GM12872 (cell line): Measurements from ENCODE around the gene ST6GALNAC1.

ENCODE experiments used
- CTCF ChIP-seq: IDR thresholded peaks from 3 replicates; pipeline ENCODE4 v1.5.1; 2011; ENCODE audit warnings: low read depth, mild to moderate bottlenecking, low read length, moderate library complexity; ENCODE audit not compliant: insufficient read depth

The ST6GALNAC1 gene

GRCh38 chr17:76627510-76627909 is 16.0 kb downstream of the ST6GALNAC1 start:
- TF ChIP-seq CTCF = no peak

- no peak for TF ChIP-seq CTCF
Measured at GRCh38 chr17:76626442-76626841, 17.1 kb downstream of the ST6GALNAC1 start.

- no peak for TF ChIP-seq CTCF
Measured at GRCh38 chr17:76625496-76625895, 18.1 kb downstream of the ST6GALNAC1 start.

GRCh38 chr17:76623271-76624146 is 20.0 kb downstream of the ST6GALNAC1 start:
- peak; percentile 96 for TF ChIP-seq CTCF

GRCh38 chr17:76617838-76618237 is 25.7 kb downstream of the ST6GALNAC1 start:
- TF ChIP-seq CTCF = no peak

- no peak for TF ChIP-seq CTCF
Measured at GRCh38 chr17:76614912-76615617, 28.5 kb downstream of the ST6GALNAC1 start.

GRCh38 chr17:76612977-76613851 is 30.3 kb downstream of the ST6GALNAC1 start:
- TF ChIP-seq CTCF = no peak
